ENCODE data around the gene NUMA1. TPM values are rescaled to one million over a fixed set of nuclear protein-coding genes. Genes with fewer than 3 reads are reported as not detected.

NUMA1 gene
- total RNA-seq, 2 experiments from 2014 or later: 148 to 159 TPM

- Histone ChIP-seq H3K4me3 (ENCODE audit: low read depth, low read length, poor library complexity, severe bottlenecking) (no peak overlapping the region), H3K27ac (ENCODE audit: low read depth, low read length, poor library complexity, severe bottlenecking) (no peak overlapping the region), H3K4me1 (ENCODE audit: insufficient read depth, low read length, poor library complexity, severe bottlenecking) (peaks cover 26% of the 10 kb centered on the region), H4K20me1 (ENCODE audit: insufficient read depth, low read length) (peaks cover 20% of the 10 kb centered on the region), H3K4me2 (ENCODE audit: low read length) (no peak overlapping the region), H3K36me3 (ENCODE audit: insufficient read depth, low read length) (peaks cover 62% of the 10 kb centered on the region), H3K9me2 (ENCODE audit: insufficient read depth, low read length) (no peaks in the 10 kb centered on the region), H2AFZ (ENCODE audit: low read length) (no peak overlapping the region), H3K79me2 (ENCODE audit: insufficient read depth, low read depth, low read length) (peaks cover 30% of the 10 kb centered on the region), H3K9me3 (ENCODE audit: low read length) (no peaks in the 10 kb centered on the region)
- intact Hi-C loops (cut with micrococcal nuclease; ENCODE audit: unreplicated experiment): no loop called here
- no TSS peak for BruUV-seq (replicated peaks)
- TF ChIP-seq CTCF (conservative IDR thresholded peaks at IDR 0.05; ENCODE audit: low read length): no peak
- TF ChIP-seq EZH2phosphoT487 (IDR thresholded peaks at IDR 0.05; ENCODE audit: borderline replicate concordance, low read depth, low read length): no peak
- ChIA-PET CTCF (ENCODE audit: unreplicated experiment) (no interaction called here), POLR2A (interaction anchor here (0.7 to 1.4 kb wide), 3 partner anchors 9 to 24 kb away, joined by 3 to 4 read pairs (median 3); no protein-coding TSS in a partner anchor)
- no peak for DNase-seq (ENCODE audit: low spot score)
Measured at GRCh38 chr11:72067266-72067665, 13.1 kb downstream of the NUMA1 start.

GRCh38 chr11:72066855-72067254 is 13.5 kb downstream of the NUMA1 start:
- no peak for TF ChIP-seq CTCF (conservative IDR thresholded peaks at IDR 0.05; ENCODE audit: low read length)
- no peak for TF ChIP-seq EZH2phosphoT487 (IDR thresholded peaks at IDR 0.05; ENCODE audit: borderline replicate concordance, low read depth, low read length)
- no peak overlapping the region for H3K4me3 ChIP-seq (ENCODE audit: low read depth, low read length, poor library complexity, severe bottlenecking)
- ChIA-PET CTCF (ENCODE audit: unreplicated experiment) (no interaction called here), POLR2A (interaction anchor here (0.7 to 1.4 kb wide), 3 partner anchors 9 to 24 kb away, joined by 3 to 4 read pairs (median 3); no protein-coding TSS in a partner anchor)
- H3K79me2 ChIP-seq (ENCODE audit: insufficient read depth, low read depth, low read length): peaks cover 26% of the 10 kb centered on the region
- no peak for DNase-seq (ENCODE audit: low spot score)
- no TSS peak for BruUV-seq (replicated peaks)
- H3K4me2 ChIP-seq (ENCODE audit: low read length): no peak overlapping the region
- peaks cover 66% of the 10 kb centered on the region for H3K36me3 ChIP-seq (ENCODE audit: insufficient read depth, low read length)
- intact Hi-C loops (cut with micrococcal nuclease; ENCODE audit: unreplicated experiment): no loop called here
- peaks cover 16% of the 10 kb centered on the region for H4K20me1 ChIP-seq (ENCODE audit: insufficient read depth, low read length)
- H2AFZ ChIP-seq (ENCODE audit: low read length): no peak overlapping the region
- no peaks in the 10 kb centered on the region for H3K9me2 ChIP-seq (ENCODE audit: insufficient read depth, low read length)
- H3K9me3 ChIP-seq (ENCODE audit: low read length): no peaks in the 10 kb centered on the region
- no peak overlapping the region for H3K27ac ChIP-seq (ENCODE audit: low read depth, low read length, poor library complexity, severe bottlenecking)
- peaks cover 26% of the 10 kb centered on the region for H3K4me1 ChIP-seq (ENCODE audit: insufficient read depth, low read length, poor library complexity, severe bottlenecking)

GRCh38 chr11:72061739-72062396 is 18.5 kb downstream of the NUMA1 start:
- Histone ChIP-seq H2AFZ (ENCODE audit: low read length) (no peak overlapping the region), H3K36me3 (ENCODE audit: insufficient read depth, low read length) (peaks cover 46% of the 10 kb centered on the region), H3K4me2 (ENCODE audit: low read length) (peak overlapping the region; percentile 24; the same call in 1 of the 2 replicates), H3K9me2 (ENCODE audit: insufficient read depth, low read length) (no peaks in the 10 kb centered on the region), H4K20me1 (ENCODE audit: insufficient read depth, low read length) (no peaks in the 10 kb centered on the region), H3K4me1 (ENCODE audit: insufficient read depth, low read length, poor library complexity, severe bottlenecking) (peaks cover 8% of the 10 kb centered on the region), H3K27ac (ENCODE audit: low read depth, low read length, poor library complexity, severe bottlenecking) (peak overlapping the region; percentile 9), H3K79me2 (ENCODE audit: insufficient read depth, low read depth, low read length) (peaks cover 4% of the 10 kb centered on the region; the same call in 1 of the 2 replicates), H3K4me3 (ENCODE audit: low read depth, low read length, poor library complexity, severe bottlenecking) (no peak overlapping the region), H3K9me3 (ENCODE audit: low read length) (no peaks in the 10 kb centered on the region)
- TF ChIP-seq EZH2phosphoT487 (IDR thresholded peaks at IDR 0.05; ENCODE audit: borderline replicate concordance, low read depth, low read length): no peak
- no peak for TF ChIP-seq CTCF (conservative IDR thresholded peaks at IDR 0.05; ENCODE audit: low read length)
- BruUV-seq (replicated peaks): no TSS peak
- ChIA-PET CTCF (ENCODE audit: unreplicated experiment) (no interaction called here), POLR2A (interaction anchor here (0.6 to 1.2 kb wide), 2 partner anchors 16 to 25 kb away, joined by 3 to 5 read pairs; no protein-coding TSS in a partner anchor)
- DNase-seq (ENCODE audit: low spot score): peak; percentile 24
- intact Hi-C loops (cut with micrococcal nuclease; ENCODE audit: unreplicated experiment): no loop called here

Measured in OCI-LY7 (cell line).